Endometrial microvascular endothelial cells (primary cell): Measurements from ENCODE around the gene TPRN. TPM values are rescaled to one million over a fixed set of nuclear protein-coding genes. Genes with fewer than 3 reads are reported as not detected.

ENCODE experiments used
- in situ Hi-C: cut with HindIII; loops from 2 replicates; pipeline ENCODE4 v1.10.0; 2017; ENCODE audit warnings: low sequenced_read_pairs, low pct_unique_long_range_greater_than_20kb; ENCODE audit errors: inconsistent ontology term
- total RNA-seq: library from RNA; depleted of rRNA; stranded (reverse); fragments of >200 nt; gene quantifications from one replicate; pipeline ENCODE4 v1.2.3, GENCODE V29; 2015; ENCODE audit errors: inconsistent ontology term

TPRN gene
- total RNA-seq, 1 donor from 2014 or later = 8.8 TPM

DNA sequence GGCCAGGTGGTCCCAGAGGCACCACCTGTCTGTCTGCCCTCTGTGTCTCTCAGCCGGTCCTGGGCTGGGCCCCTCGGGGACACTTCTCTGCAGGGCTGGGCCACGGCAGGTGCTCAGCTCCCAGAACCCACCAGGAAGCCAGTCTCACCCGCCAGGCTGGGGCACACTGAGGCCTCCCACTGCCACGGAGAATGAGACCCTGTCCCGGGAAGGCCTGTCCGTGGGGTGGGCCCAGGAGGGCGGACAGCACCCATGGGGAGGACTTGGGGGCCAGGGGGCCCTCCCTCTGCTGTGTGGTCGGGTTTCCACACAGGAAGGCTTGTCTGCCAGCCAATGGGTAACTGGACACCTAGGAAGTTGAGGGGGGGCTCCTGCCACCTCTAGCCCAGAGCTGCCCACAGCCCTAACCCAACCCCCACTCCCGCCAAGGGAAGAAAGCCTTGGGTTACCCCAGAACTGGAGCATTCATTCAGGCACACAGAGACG, 36.4 kb upstream of the TPRN start:
- in situ Hi-C loops = no loop called here

DNA sequence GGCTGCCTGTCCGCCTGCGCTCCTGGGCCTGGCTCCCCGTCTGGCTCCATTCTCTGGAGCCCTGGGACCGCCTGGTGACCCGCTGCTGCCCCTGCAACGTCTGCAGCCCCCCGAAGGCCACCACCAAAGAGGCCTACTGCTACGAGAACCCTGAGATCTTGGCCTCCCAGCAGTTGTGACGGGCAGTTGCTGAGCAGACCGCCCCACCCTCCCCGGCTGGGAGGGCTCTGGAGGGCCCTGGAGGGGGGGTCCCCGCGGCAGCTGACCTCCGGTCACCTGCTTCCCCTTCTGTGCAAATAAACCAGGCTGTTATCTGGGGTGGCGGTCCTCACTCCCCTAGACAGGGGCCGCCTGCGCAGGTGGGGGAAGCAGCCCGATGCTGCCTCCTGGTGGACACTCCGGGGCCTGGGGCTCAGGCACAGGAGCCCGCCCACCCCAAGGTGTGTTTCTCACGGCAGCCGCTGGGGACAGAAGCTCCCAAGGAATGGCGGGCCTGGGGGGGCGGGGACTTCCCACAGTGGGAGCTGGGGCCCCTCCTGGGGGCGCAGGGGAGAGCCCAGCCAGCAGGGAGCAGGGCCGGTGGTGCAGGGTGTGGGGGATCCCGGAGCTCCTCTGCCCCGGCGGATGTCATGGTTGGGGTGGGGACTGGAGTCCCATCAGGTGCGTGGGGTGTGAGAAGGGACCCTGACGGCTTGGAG, 35.8 kb upstream of the TPRN start:
- in situ Hi-C loops = no loop called here

DNA sequence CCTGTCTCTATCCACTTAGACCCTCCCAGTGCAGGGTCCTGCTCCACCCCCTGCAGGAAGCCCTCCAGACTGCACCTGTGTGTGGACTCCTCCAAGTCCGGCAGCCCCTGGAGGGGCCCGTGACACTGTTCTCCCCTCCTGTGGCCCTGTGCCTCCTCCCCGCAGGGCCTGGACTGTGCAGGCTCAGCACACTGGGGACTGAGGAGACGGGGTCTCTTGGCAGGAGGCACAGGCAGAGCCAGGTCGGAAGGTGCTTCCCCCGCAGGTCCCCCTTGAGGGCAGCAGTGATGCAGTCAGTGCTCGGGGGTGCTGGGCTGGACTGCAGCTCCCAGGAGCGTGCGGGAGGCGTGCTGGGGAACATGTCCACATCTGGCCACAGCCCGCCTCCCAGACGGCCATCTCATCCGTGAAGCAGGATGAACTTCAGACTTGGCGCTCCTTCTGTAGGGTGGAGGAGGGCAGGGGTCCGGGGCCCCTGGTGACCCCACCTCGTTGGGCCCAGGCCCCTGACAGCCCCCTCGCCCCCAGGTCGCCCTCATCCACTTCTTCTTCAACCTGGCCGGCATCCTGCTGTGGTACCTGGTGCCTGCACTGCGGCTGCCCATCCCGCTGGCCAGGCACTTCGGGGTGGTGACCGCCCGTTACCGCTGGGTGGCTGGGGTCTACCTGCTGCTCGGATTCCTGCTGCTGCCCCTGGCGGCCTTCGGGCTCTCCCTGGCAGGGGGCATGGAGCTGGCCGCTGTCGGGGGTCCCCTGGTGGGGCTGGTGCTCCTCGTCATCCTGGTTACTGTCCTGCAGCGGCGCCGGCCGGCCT, 35.1 kb upstream of the TPRN start:
- in situ Hi-C loops = no loop called here

DNA sequence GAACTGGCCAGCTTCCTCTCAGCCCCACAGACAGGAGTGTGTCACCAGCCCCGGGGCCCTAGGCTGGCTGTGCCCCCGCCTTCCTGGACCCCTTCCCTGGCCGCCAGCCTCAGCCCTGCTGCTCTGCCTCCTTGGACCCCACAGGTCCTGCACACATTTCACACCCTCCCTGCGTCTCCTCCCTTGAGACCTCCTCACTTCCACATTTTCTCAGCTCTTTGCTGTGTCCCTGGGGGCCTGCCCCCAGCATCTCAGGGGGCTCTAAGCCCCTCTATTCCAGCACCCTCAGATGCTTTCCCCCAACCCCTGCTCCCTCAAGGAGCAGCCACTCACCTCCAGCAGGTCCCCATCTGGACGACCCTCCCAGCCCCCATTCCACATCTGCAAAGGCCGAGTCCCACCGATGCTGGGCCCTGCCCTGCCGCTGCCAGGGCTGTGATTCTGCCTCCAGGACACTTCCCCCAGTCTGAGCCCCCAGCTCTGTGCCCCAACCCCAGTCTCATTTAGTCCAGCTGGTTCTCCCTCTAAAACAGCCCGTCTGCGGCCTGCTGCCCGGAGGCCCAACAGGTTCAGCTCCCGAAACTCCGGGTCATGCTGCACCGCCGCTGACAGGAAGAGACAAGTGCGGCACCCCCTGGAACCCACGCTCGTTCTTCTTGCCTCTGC, 34.4 kb upstream of the TPRN start:
- in situ Hi-C loops = no loop called here

DNA sequence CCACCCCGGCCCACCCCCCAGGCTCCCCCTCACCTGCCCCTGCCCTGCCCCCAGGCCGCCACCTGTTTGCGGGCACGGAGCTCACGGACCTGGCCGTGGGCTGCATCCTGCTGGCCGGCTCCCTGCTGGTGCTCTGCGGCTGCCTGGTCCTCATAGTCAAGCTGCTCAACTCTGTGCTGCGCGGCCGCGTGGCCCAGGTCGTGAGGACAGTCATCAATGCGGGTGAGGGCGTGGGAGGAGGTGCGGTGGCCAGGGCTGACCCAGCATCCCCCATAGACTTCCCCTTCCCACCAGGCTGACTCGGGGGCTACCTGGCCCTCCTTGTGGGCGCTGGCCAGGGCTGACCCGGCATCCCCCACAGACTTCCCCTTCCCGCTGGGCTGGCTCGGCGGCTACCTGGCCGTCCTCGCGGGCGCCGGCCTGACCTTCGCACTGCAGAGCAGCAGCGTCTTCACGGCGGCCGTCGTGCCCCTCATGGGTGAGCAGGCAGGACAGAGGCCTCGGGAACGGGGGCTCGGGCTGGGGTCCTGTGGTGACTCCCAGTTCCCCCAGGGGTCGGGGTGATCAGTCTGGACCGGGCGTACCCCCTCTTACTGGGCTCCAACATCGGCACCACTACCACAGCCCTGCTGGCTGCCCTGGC, 33.6 kb upstream of the TPRN start:
- in situ Hi-C loops = no loop called here

DNA sequence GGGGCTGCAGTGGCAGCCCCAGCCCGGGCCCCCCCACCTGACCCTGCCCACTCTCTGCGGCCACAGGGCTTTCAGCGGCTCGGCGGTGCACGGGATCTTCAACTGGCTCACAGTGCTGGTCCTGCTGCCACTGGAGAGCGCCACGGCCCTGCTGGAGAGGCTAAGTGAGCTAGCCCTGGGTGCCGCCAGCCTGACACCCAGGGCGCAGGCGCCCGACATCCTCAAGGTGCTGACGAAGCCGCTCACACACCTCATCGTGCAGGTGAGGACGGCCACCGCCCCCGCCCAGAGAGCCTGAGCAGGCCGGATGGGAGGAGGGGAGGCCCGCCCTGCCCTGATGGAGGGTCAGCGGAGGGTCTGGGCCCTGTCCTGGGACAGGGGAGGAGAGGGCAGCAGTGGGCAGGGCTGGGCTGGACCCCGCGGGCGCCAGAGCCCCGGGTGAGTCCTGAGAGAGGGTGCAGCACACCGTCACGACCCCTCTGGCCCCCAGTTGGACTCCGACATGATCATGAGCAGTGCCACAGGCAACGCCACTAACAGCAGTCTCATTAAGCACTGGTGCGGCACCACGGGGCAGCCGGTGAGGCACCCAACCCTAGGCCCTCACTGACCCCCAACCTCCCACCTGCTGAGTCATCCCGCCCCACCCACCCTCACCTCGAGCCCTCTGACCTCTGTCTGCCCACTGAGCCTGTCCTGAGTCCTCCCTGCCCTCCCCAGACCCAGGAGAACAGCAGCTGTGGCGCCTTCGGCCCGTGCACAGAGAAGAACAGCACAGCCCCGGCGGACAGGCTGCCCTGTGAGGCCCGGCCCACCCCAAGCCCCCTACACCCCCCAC, 32.8 kb upstream of the TPRN start:
- in situ Hi-C loops = no loop called here

DNA sequence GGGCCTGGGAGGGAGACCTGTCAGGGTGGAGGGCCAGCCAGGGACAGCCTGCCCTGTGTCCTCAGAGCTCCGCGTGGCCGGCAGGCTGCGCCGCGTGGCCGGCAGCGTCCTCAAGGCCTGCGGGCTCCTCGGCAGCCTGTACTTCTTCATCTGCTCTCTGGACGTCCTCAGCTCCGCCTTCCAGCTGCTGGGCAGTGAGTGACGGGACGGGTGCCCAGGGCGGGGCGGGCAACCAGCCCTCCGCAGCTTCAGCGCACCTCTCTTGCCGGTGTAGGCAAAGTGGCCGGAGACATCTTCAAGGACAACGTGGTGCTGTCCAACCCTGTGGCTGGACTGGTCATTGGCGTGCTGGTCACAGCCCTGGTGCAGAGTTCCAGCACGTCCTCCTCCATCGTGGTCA, 32.0 kb upstream of the TPRN start:
- in situ Hi-C loops = no loop called here

DNA sequence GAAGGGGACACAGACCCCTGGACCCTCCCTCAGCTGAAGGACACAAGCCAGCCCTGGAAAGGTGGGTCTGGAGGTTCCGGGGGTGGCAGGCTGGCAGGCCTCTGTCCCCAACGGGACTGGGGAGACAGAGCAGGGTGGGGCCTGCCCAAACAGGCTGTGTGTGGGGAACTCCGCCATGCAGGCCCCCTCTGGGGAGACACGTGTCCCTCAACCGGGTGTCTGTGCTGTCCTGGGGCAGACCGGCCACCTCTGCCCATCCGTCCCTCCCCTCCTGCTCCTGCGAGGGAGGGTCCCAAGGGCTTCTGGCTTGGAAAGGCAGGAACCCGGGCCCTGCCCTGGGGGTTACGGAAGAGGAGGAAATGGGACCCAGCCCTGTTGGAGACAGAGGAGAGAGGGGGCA, 31.6 kb upstream of the TPRN start:
- in situ Hi-C loops = no loop called here

DNA sequence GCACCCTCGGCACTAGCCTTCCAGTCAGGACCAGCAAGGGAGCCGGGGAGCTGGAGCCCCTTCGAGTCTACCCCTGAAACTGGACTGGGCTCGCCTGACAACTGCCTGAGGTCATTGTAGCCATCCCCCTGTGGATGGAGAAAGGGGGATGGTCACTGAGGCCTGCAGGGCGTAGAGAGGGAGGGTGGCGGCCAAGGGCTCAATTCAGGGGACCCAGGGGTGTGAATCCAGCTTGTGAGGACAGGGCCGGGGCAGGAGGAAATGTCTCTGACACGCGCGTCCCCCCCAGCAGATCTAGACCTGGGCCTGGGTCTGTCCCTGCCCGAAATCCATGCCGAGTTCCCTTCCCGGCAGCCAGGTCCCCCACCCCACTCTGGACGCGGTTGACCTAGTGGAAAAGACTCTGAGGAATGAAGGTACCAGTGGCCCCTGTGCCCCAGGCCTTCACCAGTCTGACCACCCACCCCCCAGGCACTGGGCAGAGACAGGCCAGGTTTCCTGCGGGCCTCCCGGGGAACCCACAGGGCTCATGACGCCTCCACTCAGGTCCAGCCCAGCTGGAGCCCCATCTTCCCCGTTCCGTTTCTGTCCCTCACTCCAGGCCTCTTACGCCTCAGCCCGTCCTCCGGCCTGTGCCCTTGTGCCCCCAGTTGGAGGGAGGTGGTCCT, 31.0 kb upstream of the TPRN start:
- in situ Hi-C loops = no loop called here

DNA sequence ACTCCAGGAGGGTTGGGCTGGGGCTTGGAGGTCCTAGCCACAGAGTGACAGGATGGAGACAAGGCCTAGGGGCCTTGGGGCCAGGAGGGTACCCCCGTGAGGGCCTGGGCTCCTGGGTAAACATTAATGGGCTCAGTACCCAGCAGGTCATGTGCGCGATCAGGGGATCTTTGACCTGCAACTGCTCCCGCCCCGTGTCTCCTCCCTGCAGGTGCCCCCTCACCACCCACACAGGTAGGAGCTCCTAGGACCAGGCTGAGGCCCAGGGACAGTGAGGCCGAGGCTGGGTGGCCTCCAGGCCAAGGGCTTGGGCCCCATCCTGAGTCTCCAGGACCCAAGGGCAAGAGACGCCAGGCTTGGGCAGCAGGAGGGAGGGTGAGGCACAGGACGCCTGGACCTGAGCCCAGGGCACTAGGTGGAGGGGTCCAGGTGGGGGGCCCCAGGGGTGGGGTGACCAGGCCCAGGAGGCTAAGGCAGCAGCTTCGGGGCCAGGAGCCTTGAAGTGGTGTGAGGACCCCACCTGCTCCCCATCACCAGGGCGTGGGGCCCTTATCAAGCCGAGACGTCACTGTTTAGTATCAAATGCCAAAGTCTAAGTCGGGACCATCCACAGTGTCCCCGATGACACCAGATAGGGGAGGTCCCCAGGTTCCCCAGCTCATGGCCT, 30.3 kb upstream of the TPRN start, which contains the start of gene SLC34A3:
Gene SLC34A3 (plus strand): TSS at position 197 of the 667 bp plus-strand sequence. CDS start 802 bp downstream, outside the sequence.
- in situ Hi-C loops = no loop called here

DNA sequence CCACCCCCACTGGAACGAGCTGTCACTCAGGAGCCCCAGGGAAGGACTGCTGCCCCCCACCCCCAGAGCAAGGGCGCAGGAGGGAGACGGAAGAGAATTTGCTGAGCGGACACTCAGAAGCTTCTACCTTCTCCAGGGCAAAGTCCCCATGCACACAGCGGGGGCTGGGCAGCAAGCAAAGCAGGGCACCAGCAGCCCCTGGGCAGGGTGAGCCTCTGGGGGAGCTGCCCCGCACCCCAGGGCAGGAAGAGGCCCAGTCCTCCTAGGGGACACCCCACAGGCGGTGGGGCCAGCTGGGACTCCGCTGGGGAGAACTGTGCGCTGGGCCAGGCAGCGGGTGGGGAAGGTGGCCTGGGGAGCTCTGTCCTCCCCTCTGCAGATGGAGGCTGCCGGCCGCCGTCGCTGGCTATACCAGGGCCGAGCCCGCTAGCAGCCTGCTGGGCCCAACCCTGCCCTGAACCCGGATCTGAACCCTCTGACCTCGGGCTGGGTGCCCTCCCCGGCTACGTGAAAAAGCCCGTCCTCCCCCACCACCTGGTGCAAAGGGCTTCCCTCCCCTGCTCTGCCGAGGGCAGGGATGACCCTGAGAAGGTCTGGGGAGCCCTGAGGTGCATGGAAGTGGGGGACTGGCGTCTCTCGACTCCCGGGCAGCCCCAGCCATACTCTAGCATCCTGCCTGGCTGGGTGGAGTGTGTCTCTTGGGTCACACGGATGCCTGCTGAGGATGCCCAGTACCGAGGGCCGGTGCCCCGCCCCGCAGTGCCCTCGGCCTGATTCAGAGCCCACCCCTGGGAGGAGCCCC, 29.6 kb upstream of the TPRN start:
- in situ Hi-C loops = no loop called here

DNA sequence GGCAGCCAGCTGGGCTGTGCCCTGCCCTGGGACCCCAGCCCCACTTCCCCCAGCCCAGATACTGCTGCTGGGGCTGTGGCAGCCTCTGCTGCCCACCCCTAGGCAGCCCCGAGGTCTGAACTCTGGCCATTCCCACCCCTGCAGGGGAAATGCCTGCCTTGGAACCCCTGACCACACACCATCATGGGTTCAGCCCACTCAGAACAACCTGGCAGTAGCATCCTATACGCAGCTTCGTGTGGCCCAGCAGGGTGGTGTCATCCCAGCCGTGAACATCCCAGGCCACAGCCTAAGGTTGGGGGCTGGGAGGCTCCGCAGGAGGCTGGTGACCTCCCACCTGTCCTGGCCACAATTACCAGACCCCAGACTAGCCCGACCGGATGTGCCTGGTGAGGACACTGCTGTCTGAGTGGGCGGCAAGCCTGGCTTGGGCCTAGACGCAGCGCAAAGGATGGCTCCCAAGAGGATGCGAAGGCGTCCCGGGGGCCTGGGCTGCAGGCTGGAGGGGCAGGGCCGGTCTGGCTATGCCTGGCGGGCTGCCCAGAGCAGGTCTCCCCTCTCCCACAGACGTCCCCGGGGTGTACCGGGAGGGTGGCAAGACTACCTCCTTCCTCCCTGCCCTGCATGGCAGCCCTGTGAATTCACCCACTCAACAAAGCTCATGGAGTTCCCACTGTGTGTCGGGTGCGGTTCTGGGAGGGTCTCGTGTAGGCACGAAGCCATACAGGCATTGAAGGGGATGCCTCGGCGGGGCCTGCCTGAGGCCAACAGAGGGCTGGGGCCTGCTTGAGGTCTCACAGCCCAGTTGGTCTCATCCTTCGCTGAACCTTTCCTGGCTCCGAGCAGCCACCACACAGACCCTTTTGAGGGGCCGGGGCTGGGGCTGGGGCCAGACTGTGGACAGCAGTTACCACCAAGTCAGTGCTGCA, 28.7 kb upstream of the TPRN start:
- in situ Hi-C loops = no loop called here

DNA sequence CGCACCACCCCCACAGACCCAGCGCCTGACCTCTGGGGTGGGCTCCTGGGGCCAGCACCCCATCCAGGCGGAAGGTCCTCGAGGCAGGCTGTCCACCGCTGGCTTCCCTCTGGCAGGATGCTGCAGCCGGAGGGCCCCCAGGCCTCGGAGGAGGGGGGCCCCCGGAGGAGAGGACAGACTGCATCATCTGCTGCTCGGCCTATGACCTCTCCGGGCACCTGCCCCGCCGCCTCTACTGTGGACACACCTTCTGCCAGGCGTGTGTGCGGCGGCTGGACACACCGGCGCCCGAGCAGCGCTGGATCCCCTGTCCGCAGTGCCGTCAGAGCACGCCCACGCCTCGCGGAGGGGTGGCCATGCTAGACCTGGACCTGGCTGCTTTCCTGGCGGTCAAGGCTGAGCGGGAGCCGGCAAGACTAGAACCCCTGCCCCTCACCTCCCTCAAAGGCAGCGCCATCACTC, 28.0 kb upstream of the TPRN start:
- in situ Hi-C loops = no loop called here

DNA sequence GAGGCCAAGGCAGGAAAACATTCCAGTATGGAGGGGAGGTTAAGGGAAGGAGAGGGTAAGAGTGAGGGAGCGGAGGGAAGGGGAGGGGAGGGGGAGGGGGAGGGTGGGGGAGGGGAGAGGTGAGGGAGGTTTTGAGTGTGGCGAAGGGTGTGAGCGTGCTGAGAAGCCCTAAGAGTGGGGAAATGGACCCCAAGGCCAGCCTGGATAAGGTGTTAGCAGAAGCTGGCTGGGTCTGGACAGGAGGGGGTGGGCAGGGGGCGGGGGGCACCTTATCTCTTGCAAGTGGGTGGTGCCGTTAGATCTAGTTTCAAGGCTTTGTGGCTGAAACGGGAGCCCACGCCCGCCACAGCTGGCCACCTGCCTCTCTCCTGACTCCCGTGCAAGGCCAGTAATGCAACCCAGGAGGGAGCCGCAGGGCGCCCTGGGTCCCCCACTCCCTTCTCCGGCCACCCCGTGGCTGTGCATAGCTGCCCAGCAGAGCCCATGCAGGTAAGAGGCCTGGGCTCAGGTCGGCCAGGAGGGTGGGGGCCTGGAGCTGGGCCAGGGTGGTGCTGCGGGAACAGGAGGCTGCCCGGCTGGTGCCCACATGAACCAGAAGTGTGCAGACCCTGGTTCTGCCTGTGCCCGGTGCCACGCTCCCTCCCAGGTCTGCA, 27.4 kb upstream of the TPRN start:
- in situ Hi-C loops = no loop called here
